ENCODE measurements around the gene PTEN. TPM values are rescaled to one million over a fixed set of nuclear protein-coding genes. Genes with fewer than 3 reads are reported as not detected.

PTEN gene
- polyA plus RNA-seq, 10 donors: 40.3 to 59.1 (median 52.0) TPM

GRCh38 chr10:87974130-87974529, 110.7 kb downstream of the PTEN start:
- no peak for DNase-seq

GRCh38 chr10:87974769-87975168, 111.3 kb downstream of the PTEN start:
- DNase-seq: no peak

DNA sequence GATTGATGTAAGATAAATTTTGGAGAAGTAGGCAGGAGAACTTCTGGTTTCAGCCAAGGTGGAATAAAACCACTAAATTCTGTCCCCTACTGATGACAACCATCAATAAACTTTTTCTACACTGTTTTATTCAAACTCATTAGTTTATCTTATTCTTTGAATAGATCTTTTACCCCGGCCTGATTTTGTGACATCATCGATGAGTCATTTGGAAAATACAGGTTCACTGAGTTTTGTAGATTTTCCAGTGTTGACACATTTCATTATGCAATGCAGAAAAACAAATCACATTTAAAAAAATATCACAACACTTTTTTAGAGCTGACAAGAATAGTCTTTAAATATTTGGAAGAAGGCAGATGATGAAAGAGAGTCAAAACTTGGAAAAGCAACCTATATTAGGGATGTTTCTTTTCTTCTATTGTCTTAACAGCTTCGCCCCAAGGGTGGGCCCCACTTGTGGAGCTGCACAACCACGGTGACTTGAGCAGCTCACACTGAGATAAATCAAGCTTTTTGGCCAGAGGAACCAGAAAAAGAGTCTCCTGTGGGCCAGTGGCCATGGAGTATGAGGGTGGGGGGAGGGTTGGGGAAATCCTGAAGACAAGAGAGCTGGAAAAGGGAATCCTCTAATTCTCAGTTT, 112.8 kb downstream of the PTEN start:
- DNase-seq: no peak

DNA sequence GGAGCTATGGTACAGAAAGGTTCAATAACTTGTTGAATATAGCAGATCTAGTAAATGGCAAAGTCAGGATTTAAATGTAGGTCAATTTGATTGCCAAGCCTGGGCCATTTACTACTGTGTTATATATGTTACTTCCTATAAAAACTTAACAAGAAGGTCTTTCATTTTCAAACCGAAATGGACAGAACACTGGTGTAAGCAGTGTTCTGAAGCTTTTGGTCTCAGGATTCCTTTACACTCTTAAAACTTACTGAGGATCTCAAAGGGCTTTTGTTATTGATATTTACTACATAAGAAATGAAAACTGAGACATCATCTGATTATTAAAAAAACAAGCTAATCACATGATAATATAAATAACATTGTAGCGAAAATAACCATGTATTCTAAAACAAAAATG, 114.7 kb downstream of the PTEN start:
- DNase-seq: no peak

- no peak for DNase-seq
Measured at GRCh38 chr10:87979847-87980246, 116.4 kb downstream of the PTEN start.

DNA sequence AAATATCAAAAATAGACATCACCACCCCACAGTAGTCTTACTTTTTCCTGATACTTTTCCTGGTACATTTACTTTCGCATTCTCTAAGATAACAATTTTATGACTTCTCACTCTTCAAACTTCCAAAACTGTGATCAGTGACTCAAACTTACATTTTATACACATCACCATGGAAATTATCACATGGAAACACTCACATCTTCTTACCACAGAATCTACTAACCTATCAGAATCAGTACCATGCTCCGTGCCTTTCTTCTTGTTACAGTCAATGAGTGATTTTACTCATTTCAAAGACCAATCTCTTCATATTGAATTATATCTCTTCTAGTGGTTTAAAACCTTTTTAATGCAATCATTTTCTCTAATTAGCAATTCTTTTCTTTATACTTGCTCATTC, 120.3 kb downstream of the PTEN start:
- no peak for DNase-seq

DNA sequence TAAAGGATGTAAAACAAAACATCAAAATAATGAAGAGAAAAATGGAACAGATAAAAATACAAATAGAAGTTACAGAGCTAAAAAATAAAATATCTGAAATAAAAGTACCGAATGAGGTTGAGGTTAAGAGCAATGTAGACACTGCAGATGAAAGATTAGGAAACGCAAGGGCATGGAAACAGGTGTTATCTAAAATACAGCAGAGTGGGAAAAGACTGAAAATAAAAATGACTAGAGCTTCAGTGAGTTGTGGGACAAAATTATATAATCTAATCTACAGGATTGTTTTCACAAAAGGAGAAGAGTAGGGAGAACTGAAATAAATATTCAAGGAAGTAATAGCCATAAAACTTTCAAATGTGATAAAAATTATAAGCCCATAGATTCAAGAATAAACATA, 123.8 kb downstream of the PTEN start:
- no peak for DNase-seq

- DNase-seq: no peak
Measured at GRCh38 chr10:87991946-87992345, 128.5 kb downstream of the PTEN start.

- DNase-seq: peak in 1 of 3 donors; percentile 24
Measured at GRCh38 chr10:88004451-88004850, 141.0 kb downstream of the PTEN start.

GRCh38 chr10:88006261-88006660, 142.8 kb downstream of the PTEN start:
- no peak for DNase-seq

- no peak for DNase-seq
Measured at GRCh38 chr10:88008866-88009470, 145.5 kb downstream of the PTEN start.

DNA sequence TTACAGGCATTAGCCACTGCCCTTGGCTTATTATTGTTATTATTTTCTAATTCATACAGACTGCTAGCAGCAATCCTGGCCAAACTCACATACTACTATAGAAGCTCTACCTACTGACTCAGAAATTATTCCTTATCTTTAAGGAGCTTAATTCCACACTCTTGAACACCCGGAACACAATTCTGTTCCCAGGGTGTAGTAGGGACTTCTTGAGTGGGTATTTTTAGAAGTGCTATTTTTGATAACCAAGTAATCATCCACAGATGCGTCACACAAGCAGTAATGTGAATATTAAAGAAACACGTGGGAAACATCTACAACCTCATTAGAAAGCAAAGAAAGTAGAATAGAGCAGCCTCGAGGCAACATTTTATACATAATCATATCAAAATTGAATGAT, 149.2 kb downstream of the PTEN start:
- no peak for DNase-seq

GRCh38 chr10:88017781-88018180, 154.4 kb downstream of the PTEN start:
- DNase-seq: no peak

GRCh38 chr10:88019753-88020152, 156.3 kb downstream of the PTEN start:
- DNase-seq: no peak

Other genes starting within 250 kb of the PTEN start
- gene PAPSS2, start 203.7 kb upstream of the PTEN start, polyA plus RNA-seq (ENCODE audit: insufficient read length in 10 of 10): 10 to 100 TPM in 8 of 10 donors, 1 to 10 TPM in 2; 8.6 to 14.7 (median 12.5) TPM
- gene ATAD1, start 45.4 kb upstream of the PTEN start, polyA plus RNA-seq (ENCODE audit: insufficient read length in 10 of 10): 10 to 100 TPM; 23.2 to 38.5 (median 30.8) TPM
- under 1 TPM; 0.24 to 0.44 (median 0.35) TPM for gene KLLN, start 92 bp upstream of the PTEN start, polyA plus RNA-seq (ENCODE audit: insufficient read length in 10 of 10)